ENCODE results near the gene MAP3K20.

GRCh38 chr2:173118395-173118794 is 42.7 kb downstream of the MAP3K20 start:
- TF ChIP-seq POLR2AphosphoS5 (IDR thresholded peaks at IDR 0.05; ENCODE audit: low read depth, low read length): no peak
- no peak for TF ChIP-seq TAF1 (IDR thresholded peaks at IDR 0.05; ENCODE audit: borderline replicate concordance, low read depth, low read length)
- no peak for TF ChIP-seq POLR2A (IDR thresholded peaks at IDR 0.05; ENCODE audit: low read depth, low read length)
